DMS153 treated with DMSO at 0.1 percent for 48 hours (cell line): ENCODE data around the gene DNAJC1.
"Not testable (repeated sequence)": the region's sequence is repeated elsewhere in the genome, so short reads cannot be mapped to it uniquely, and the experiment has no call there.

Experiments used
- DNase-seq: peaks from one replicate; lab custom pipeline; 2025; ENCODE audit not compliant: unreplicated experiment; lab: John Stamatoyannopoulos, UW

Gene DNAJC1

DNA sequence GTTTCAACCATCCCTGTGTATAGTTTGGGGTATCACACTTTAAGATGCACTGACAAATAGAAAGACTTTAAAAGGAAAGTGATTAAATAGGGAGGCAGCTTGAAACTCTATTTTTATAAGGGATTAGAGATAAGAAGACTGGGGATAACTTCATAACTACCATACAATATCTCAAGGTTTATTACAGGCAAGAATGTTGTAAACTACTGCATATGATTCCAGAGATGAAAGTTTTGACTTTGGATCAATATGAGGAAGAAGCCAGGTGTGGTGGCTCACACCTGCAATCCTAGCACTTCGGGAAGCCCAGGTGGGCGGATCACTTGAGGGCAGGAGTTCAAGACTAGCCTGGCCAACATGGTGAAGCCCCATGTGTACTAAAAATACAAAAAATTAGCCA, 96.1 kb downstream of the DNAJC1 start:
- DNase-seq: no peak

DNA sequence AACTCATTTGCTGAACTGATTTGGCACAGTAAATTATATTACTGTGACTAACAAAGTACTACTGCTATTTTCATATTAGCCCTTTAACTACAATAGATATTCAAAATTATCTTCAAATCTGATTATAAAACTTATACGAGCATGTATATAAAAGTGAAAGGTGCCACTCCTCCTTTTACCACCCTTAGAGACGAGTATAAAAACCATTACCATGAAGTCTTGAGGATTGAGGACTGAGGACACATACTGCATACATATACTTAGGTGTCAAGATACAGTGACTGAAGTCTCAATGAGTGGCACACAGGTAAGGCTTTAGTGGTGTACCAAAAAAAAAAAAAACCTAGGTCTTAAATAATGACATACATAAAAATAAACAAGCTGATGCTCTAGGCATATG, 98.6 kb downstream of the DNAJC1 start:
- DNase-seq: no peak

DNA sequence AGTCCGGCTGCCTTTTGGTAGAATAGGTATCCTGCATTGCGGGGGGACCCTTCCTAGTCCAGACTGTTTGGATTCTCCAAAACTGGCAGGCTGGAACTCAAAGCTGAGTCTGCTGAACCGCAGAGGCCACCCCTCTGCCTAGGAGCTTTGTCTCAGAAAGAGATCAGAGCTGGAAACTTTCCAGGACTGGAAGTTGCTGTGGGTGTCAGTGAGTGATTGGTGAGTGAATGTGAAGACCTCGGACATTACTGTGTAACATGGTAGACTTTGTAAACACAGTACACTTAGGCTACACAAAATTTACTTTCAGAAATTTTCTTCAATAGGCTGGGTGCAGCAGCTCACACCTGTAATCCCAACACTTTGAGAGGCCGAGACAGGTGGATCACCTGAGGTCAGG, 103.8 kb downstream of the DNAJC1 start:
- DNase-seq: no peak

DNA sequence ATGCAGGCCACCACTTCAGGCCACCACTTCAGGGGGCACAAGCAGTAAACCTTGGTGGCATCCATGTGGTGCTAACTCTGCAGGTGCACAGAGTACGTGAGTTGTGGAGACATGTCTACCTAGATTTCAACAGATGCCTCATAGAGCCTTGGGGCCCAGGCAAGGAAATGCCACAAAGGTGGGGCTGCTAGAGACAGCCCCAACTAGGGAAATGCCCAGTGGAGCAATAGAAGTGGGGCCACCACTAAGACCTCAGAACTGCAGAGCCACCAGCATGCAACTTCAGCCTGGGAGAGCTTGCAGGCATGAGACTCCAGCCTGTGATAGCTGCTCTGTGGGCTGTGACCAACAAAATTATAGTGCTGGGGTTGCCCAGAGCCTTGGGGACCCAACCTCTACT, 107.6 kb downstream of the DNAJC1 start:
- DNase-seq: no peak

DNA sequence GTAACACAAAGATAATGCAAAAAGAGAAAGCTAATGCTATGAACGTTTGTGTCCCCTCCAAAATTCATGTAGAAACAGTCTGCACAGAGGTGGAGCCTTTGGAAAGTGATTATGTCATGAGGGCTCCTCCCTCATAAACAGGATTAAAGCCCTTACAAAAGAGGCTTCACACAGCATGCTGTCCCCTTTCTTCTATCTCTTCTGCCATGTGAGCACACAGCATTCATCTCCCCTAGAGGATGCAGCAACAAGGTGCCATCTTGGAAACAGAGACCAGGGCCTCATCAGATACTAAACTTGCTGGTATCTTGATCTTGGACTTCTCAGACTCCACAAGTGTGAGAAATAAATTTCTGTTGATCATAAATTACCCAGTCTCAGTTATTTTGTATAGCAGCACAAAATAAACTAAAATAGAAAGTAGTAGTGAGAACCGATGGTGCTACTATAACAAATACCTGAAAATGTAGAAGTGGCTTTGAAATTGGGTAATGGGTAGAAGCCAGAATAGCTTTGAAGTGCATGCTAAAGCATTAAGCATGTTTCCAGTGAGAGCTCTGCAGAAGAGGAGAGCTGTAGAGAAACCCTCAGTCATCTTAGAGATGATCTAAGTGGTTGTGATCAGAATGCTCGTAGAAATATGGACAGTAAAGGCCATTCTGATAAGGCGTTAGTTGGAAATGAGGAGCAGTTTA, 108.7 kb downstream of the DNAJC1 start:
- DNase-seq: no peak

DNA sequence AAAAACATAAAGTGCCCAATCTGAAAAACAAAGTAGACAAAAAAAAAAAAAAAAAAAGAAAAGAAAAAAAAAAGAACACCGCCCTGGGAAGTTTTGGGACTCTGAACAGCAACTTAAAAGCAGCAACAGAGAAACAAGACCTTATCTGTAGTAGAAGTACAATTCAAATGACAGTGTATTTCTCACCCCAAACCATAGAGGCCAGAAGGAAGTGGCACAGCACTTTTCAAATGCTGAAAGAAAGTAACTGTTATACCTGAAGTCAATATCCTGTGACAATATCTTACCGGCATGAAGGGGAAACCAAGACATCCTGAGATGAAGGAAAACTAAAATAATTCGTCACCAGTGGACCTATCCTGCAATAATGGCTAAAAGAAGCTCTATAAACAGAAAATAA, 112.1 kb downstream of the DNAJC1 start:
- DNase-seq: no peak

DNA sequence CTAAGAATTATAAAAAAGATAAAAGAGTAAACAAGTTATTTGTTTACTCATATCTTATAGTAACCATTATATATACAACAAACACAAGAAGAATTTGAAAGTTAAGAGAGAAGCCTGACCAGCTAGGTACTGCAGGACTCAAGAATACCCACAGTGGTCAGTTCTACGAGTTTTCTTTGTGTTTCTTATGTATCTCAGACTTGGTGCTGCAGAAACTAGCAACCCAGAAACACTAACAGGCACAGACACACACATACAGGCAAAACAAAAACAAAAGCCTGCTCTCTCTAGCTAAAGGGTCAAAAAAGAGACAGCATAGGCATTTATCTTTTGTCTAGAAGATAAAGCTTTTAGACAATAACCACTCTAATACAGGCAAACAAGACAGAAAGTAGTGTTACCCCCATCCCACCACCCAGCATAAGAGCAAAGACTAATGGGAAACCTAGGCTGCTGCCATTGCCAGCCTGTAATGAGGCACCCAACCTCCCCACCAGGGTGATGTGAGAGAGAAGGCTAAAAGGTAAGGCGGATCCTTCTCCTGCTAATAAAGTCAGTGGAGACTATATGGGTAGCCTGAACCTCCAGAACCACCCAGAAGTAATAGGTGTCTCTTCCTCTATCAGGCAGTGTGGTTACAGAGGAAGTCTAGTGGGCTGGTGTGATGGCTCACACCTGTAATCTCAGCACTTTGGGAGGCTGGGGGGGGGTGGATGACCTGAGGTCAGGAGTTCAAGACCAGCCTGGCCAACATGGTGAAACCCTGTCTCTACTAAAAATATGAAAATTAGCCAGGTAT, 113.9 kb downstream of the DNAJC1 start:
- DNase-seq: no peak

DNA sequence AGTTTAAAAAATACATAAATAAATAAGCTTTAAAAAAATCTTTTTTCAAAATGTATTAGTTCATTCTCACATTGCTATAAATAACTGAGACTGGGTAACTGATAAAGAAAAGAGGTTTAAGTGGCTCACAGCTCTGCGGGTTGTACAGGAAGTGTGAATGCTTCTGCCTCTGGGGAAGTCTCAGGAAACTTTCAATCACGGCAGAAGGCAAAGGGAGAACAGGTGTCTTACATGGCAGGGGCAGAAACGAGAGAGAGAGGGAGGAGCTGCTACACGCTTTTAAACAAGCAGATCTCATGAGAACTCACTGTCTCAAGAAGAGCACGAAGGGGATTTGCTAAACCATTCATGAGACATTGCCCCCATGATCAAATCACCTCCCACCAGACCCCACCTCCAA, 114.6 kb downstream of the DNAJC1 start:
- DNase-seq: no peak

DNA sequence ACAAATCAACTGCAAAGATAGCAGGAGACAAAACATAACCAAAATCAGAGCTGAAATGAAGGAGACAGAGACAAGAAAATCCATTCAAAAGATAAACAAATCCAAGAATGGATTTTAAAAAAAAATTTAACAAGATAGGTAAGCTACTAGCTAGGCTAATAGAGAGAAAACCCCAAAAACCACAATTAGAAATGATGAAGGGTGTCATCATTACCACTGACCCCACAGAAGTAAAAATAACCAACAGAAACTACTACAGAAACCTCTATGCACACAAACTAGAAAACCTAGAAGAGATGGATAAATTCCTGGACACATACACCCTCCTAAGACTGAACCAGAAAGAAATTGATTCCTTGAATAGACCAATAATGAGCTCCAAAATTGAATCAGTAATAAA, 117.6 kb downstream of the DNAJC1 start:
- no peak for DNase-seq

DNA sequence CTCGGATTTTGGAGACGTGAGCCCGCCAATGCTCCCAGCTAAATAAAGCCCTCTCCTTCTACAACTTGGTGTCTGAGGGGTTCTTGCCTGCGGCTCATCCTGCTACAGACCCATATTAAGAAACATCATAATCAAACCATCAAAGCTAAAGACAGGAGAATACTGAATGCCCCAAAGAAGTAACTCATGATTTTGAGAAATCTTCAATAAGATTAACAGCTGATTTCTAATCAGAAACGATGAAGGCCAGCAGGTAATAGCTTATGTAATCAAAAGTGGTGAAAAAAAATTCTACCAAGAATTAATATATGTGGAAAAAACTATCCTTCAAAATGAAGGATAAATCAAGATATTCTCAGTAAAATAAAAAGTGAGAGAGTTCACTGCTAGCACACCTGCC, 130.3 kb downstream of the DNAJC1 start:
- DNase-seq: no peak

DNA sequence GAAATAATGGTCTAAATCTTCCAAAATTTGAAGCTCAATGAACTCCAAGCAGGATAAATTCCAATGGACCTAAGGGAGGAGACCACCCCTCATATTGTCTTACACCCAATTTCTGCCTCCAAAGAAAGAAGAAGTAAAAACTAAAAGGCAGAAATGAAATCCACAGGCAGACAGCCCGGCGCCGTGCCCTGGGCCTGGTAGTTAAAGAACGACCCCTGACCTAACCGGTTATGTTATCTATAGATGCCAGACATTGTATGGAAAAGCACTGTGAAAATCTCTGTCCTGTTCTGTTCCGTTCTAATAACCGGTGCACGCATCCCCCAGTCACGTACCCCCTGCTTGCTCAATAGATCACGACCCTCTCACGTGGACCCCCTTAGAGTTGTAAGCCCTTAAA, 130.8 kb downstream of the DNAJC1 start:
- DNase-seq: not testable (repeated sequence)

DNA sequence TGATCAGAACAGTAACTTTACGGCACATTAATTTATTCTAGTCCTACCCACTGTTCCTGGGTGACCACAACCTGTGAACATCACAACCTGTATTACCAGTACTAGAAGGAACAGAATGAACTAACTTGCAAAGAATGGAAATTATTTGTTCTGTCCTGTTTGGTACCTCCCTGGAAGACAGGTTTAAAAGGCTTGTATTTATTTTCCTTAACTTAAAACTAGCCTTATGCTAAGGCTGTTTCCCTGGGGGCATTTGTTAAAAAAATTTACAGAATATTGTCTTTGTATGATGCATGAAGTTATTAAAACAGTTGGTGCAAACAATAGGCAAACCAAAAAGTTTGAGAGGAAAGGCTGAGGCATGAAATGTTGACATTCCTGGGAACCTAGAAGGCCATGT, 132.7 kb downstream of the DNAJC1 start:
- DNase-seq: no peak

DNA sequence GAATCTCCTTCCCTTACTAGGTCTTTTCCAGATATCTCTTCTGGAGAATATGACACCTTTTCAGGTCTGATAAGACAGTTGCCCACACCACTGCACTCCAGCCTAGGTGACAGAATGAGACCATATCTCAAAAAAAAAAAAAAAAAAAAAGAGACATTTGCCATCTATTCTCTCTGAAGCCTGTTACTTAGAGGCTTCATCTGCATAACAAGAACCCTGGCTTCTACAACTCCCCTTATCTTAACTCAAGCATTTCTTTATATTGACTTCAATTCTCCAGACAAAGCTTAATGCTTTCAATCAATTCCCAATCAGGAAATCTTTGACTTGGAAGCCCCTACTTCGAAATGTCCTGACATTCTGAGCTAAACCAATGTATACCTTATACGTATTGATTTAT, 134.4 kb downstream of the DNAJC1 start:
- DNase-seq: not testable (repeated sequence)

DNA sequence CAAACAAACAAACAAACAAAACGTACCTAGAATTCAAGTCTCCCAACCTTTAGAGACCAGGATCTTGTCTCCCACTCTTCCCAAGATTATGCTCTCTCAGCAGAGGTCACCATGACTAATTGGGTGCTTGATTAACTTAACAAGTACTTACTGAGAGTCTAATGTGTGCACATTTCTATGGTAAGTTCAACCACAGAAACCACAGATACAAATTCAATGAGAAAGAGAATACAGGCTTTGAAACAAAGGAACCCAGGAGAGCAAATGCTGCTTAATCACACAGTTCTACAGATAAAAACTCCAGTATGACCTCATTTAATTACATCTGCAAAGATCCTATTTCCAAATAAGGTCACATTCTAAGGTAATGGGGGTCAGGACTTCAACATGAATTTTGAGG, 142.8 kb downstream of the DNAJC1 start:
- DNase-seq: no peak

DNA sequence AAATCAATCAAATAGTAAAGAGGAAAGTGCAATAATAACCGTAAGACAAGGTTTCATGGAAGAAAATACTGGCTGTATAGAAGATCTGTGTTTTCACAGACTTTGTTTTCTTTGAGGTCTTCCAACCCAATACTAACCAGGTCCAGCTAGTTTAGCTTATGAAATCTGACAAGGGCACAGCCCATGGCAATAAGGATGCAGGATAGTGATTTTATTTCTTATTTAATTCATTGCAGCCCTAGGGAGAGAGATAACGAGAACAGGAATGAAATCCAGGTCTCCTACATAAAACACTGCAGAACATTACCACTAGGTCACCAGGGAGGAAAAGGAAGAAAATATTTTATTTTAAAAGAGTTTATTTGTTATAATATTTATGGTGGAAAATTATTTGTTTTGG, 145.1 kb downstream of the DNAJC1 start:
- no peak for DNase-seq

DNA sequence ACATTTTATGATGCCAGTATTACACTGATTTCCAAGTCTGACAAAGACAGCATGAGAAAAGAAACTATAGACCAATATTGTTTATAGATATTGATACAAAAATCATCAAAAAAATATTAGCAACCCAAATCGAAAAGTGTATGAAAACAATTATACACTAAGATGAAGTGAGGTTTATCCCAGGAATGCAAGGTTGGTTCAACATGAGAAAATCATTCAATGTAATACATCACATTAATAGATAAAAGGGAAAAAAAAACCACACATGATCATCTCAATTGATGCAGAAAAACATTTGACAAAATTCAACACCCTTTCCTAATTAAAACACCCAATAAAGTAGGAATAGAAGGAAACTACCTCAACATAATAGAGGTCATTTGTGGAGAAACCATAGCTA, 153.9 kb downstream of the DNAJC1 start:
- no peak for DNase-seq

DNA sequence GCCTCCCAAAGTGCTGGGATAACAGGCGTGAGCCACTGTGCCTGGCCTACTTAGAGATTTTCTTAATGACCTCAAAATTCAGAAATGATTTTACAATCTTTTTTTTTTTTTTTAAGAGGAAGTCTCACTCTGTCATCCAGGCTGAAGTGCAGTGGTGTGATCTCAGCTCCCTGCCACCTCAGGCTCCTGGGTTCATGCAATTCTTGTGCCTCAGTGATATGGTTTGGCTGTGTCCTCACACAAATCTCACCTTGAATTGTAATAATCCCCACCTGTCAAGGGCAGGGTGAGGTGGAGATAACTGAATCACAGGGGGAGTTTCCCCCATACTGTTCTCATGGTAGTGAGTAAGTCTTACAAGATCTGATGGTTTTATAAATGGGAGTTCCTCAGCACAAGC, 159.9 kb downstream of the DNAJC1 start:
- no peak for DNase-seq

DNA sequence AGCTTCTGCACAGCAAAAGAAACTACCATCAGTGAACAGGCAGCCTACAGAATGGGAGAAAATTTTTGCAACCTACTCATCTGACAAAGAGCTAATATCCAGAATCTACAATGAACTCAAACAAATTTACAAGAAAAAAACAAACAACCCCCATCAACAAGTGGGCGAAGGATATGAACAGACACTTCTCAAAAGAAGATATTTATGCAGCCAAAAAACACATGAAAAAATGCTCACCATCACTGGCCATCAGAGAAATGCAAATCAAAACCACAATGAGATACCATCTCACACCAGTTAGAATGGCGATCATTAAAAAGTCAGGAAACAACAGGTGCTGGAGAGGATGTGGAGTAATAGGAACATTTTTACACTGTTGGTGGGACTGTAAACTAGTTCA, 162.3 kb downstream of the DNAJC1 start:
- not testable (repeated sequence) for DNase-seq

DNA sequence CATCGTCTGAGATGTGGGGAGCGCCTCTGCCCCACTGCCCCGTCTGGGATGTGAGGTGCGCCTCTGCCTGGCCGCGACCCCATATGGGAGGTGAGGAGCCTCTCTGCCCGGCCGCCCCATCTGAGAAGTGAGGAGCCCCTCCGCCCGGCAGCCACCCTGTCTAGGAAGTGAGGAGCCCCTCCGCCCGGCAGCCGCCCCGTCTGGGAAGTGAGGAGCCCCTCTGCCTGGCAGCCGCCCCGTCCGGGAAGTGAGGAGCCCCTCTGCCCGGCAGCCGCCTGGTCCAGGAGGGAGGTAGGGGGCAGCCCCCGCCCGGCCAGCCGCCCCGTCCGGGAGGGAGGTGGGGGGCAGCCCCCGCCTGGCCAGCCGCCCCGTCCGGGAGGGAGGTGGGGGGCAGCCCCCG, 166.0 kb downstream of the DNAJC1 start:
- not testable (repeated sequence) for DNase-seq

DNA sequence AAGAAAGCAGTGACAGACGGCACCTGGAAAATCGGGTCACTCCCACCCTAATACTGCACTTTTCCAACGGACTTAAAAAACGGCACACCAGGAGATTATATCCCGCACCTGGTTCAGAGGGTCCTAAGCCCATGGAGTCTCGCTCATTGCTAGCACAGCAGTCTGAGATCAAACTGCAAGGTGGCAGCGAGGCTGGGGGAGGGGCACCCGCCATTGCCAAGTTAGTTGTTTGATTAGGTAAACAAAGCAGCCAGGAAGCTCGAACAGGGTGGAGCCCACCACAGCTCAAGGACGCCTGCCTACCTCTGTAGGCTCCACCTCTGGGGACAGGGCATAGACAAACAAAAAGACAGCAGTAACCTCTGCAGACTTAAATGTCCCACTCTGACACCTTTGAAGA, 169.0 kb downstream of the DNAJC1 start:
- not testable (repeated sequence) for DNase-seq

DNA sequence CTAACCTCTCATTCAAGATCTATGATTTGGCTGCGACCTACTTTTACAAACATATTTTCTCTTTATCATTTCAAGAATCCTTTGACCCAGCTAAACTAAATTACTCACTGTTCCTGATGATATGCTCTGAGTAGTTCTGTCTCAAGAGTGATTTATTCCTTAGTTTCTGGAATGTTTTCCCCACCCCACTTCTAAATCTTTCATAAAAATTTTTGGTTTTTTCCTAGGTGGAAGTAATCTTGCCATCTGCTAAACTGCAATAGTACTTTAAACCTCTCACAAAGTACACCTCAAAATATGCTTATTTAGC, 170.8 kb downstream of the DNAJC1 start:
- DNase-seq: no peak

DNA sequence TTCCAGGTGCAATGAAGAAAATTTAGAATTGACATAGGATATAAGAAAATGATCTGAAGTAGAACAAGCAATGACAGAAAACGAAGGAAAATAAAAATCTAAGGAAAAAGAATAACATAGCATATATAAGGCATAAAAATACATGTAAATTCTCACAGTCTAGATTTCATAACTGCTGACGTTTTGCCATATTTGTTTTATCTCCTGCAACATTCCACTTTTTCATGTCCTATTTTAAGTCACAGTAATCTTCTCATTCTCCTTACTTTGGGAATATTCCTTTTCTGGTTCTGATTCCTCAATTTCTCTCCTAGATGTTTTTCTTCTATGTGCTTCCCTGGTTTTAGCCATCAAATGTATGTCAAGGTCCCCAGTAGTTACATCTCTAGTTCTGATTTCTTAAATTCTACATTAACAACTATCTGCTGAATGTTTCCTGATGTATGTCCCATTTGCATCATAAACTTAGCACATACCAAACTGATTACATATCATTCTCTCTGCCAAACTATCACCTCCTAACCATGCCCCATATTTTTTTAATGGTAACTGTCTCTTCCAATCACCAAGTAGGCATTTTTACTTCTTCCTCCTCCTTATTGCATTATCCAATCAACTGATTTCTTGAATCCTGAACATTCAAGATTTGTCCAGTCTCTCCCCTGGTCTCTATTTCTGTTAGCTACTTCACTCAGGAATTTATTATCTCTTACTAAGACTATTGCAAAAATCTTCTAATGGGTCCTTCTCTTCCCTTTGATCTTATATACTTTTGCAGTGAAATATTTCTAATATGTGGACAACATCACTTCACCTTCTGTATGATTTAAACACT, 171.3 kb downstream of the DNAJC1 start:
- DNase-seq: no peak
